CD4-positive, alpha-beta T cell (primary cell): ENCODE data around the gene DNAAF9. TPM values are rescaled to one million over a fixed set of nuclear protein-coding genes. Genes with fewer than 3 reads are reported as not detected.

Source experiments
- ATAC-seq: fragments of 200-7000 bp; cut with Tn5 transposase; one replicate; pipeline ENCODE4 v1.10.0; 2022; ENCODE audit warnings: mild to moderate bottlenecking; ENCODE audit not compliant: poor library complexity
- CTCF ChIA-PET: fragments of 350-600 bp; sonication (Branson Sonifier 250); formaldehyde crosslinking; loops from one replicate; lab custom pipeline; 2021; ENCODE audit warnings: antibody characterized with exemption, inconsistent platforms; lab: Charles Lee
- POLR2A ChIA-PET: fragments of 350-600 bp; sonication (Branson Sonifier 250); formaldehyde crosslinking; loops from one replicate; lab custom pipeline; 2021; ENCODE audit warnings: antibody characterized with exemption, inconsistent platforms; lab: Charles Lee
- DNase-seq, 14 experiments: peaks; one replicate each; pipeline ENCODE4 v3.0.0-alpha.2; 2013 to 2020; ENCODE audit warnings: mixed read lengths in 2 of 14
- H3K27ac ChIP-seq, 2 donors: one replicate each; pipeline versions ENCODE4 v1.5.1 to v1.7.0; 2013; ENCODE audit warnings: low read length in 2 of 2, low read depth in 1 of 2, mild to moderate bottlenecking in 1 of 2
- H3K27me3 ChIP-seq, 2 experiments: 1 replicate in 1 of 2; 2 replicates in 1 of 2; pipeline versions ENCODE4 v1.6.1 to v1.7.0; 2013; ENCODE audit warnings: low read length in 2 of 2, control low read depth in 1 of 2, mild to moderate bottlenecking in 1 of 2, moderate library complexity in 1 of 2; ENCODE audit not compliant: insufficient read depth in 2 of 2, control insufficient read depth in 1 of 2
- H3K36me3 ChIP-seq: one replicate; pipeline ENCODE4 v1.6.1; 2013; ENCODE audit warnings: low read length, control low read depth; ENCODE audit not compliant: insufficient read depth
- H3K4me1 ChIP-seq: one replicate; pipeline ENCODE4 v1.6.1; 2013; ENCODE audit warnings: low read length, control low read depth; ENCODE audit not compliant: insufficient read depth
- H3K4me3 ChIP-seq: one replicate; pipeline ENCODE4 v1.5.1; 2013; ENCODE audit warnings: mild to moderate bottlenecking, low read length, moderate library complexity
- H3K9me3 ChIP-seq, 2 experiments: 1 replicate in 1 of 2; 2 replicates in 1 of 2; pipeline versions ENCODE4 v1.6.1 to v1.7.0; 2013; ENCODE audit warnings: low read length in 2 of 2, mild to moderate bottlenecking in 2 of 2, control low read depth in 1 of 2, moderate library complexity in 1 of 2; ENCODE audit not compliant: control insufficient read depth in 1 of 2, insufficient read depth in 1 of 2
- H3K27ac Mint-ChIP-seq: one replicate; pipeline ENCODE4 v1.8.0; 2020; ENCODE audit warnings: mixed read lengths
- H3K27me3 Mint-ChIP-seq: one replicate; pipeline ENCODE4 v1.8.0; 2021; ENCODE audit warnings: mixed read lengths
- H3K36me3 Mint-ChIP-seq: one replicate; pipeline ENCODE4 v1.8.0; 2021; ENCODE audit warnings: low read depth, mixed read lengths
- H3K4me1 Mint-ChIP-seq: one replicate; pipeline ENCODE4 v1.8.0; 2021; ENCODE audit warnings: low read depth, mixed read lengths
- H3K4me3 Mint-ChIP-seq: one replicate; pipeline ENCODE4 v1.8.0; 2020; ENCODE audit warnings: mild to moderate bottlenecking, mixed read lengths
- H3K9me3 Mint-ChIP-seq: one replicate; pipeline ENCODE4 v1.8.0; 2020; ENCODE audit warnings: mixed read lengths
- intact Hi-C, 2 experiments: fragments of 100-400 bp; cut with DNase I in 1 of 2; cut with micrococcal nuclease in 1 of 2; formaldehyde crosslinking; loops; one replicate each; pipeline versions ENCODE4 v1.15.1 to v1.9.0; 2023 to 2025; cut with DNase I, micrococcal nuclease
- total RNA-seq, 174 experiments: library from RNA in 2 of 174; stranded (reverse) in 2 of 174; gene quantifications; one replicate each; pipeline ENCODE4 v1.2.3 and lab custom pipeline; 2021 to 2026
- TF ChIP-seq, protein P1 (sequence below): fragments of 200-600 bp; IDR thresholded peaks from one replicate; pipeline ENCODE4 v1.8.0; 2022; ENCODE audit warnings: antibody characterized with exemption, mild to moderate bottlenecking

The DNAAF9 gene
- total RNA-seq, 2 experiments from 2014 or later: 3.0 TPM

DNA sequence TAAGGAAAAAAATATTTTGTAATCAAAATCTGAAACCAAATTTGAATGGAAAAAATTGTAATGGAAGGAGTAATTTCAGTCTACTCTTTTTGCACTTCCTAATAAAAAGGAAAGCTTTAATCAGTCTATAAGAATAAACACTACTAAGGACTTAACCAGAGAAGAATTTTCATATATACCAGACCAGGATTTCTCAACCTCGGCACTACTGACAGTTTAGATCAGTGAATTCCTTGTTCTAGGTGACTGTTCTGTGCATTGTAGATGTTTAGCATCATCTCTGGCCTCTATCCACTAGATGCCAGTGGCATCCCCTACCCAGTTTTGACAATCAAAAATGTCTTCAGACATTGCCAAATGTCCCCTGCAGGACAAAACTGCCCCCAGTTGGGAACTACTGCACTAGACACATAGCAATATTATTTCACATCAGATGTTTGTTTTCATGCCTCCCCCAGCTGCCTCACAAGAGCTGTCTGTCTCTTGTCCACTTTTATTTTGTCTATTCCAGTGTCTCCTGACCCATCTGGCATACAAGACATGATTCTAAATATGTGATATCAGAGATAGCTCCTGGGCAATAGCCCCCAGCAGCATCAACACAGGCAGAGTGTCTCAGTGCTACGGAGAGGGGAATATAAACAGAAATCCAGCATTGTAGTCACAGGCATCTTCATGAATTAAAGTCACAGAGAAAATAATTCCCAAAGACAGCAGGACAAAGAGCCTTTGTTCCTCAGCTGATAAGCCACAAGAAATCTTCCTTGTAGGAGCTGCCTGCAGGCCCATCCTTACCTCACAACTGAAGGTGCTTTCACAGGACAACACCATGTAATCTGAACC, 27.0 kb downstream of the DNAAF9 start:
- H3K27me3 Mint-ChIP-seq: no peaks in the 10 kb centered on the region
- TF ChIP-seq, protein P1, sequence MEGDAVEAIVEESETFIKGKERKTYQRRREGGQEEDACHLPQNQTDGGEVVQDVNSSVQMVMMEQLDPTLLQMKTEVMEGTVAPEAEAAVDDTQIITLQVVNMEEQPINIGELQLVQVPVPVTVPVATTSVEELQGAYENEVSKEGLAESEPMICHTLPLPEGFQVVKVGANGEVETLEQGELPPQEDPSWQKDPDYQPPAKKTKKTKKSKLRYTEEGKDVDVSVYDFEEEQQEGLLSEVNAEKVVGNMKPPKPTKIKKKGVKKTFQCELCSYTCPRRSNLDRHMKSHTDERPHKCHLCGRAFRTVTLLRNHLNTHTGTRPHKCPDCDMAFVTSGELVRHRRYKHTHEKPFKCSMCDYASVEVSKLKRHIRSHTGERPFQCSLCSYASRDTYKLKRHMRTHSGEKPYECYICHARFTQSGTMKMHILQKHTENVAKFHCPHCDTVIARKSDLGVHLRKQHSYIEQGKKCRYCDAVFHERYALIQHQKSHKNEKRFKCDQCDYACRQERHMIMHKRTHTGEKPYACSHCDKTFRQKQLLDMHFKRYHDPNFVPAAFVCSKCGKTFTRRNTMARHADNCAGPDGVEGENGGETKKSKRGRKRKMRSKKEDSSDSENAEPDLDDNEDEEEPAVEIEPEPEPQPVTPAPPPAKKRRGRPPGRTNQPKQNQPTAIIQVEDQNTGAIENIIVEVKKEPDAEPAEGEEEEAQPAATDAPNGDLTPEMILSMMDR: no peak
- no peaks in the 10 kb centered on the region for H3K4me1 ChIP-seq
- peaks cover 9% of the 10 kb centered on the region for H3K4me1 Mint-ChIP-seq
- H3K27ac Mint-ChIP-seq: no peak overlapping the region
- intact Hi-C loops: no loop called here
- no peaks in the 10 kb centered on the region for H3K27me3 ChIP-seq
- ChIA-PET CTCF (no interaction called here), POLR2A (no interaction called here)
- DNase-seq (no peak), ATAC-seq (no peak)
- no peak overlapping the region for H3K4me3 ChIP-seq
- peaks cover 38% of the 10 kb centered on the region for H3K36me3 Mint-ChIP-seq
- H3K4me3 Mint-ChIP-seq: no peak overlapping the region
- H3K9me3 ChIP-seq: no peaks in the 10 kb centered on the region
- H3K36me3 ChIP-seq: peaks cover 8% of the 10 kb centered on the region
- H3K27ac ChIP-seq: no peak overlapping the region
- H3K9me3 Mint-ChIP-seq: no peaks in the 10 kb centered on the region

DNA sequence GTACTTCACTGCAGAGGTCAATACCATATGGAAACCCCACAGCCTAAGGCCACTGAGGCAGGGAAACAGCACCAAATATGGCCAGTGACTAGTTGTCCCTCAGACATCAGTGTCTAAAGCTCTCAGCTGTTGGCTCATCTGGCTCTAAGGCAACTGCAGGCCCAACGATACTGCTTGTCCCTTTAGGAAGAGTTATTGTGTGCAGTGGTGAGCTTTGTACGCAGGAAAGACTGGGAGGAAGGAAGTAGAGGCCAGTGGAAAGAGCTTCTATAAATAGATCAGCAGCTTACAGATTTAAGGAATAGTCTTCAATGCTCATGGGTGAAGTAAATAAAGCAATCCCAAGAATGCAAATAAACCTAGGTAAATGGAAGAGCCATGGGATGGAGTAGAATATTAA, 29.3 kb downstream of the DNAAF9 start:
- intact Hi-C loops: no loop called here
- Histone ChIP-seq H3K36me3 (peaks cover 31% of the 10 kb centered on the region), H3K27ac (no peak overlapping the region), H3K4me1 (no peaks in the 10 kb centered on the region), H3K4me3 (no peak overlapping the region), H3K27me3 (no peaks in the 10 kb centered on the region), H3K9me3 (no peaks in the 10 kb centered on the region)
- H3K4me3 Mint-ChIP-seq: no peak overlapping the region
- TF ChIP-seq, protein P1: no peak
- POLR2A ChIA-PET: no interaction called here
- no peaks in the 10 kb centered on the region for H3K27me3 Mint-ChIP-seq
- H3K9me3 Mint-ChIP-seq: no peaks in the 10 kb centered on the region
- CTCF ChIA-PET: no interaction called here
- no peaks in the 10 kb centered on the region for H3K4me1 Mint-ChIP-seq
- ATAC-seq (no peak), DNase-seq (no peak)
- peaks cover 61% of the 10 kb centered on the region for H3K36me3 Mint-ChIP-seq
- H3K27ac Mint-ChIP-seq: no peak overlapping the region

DNA sequence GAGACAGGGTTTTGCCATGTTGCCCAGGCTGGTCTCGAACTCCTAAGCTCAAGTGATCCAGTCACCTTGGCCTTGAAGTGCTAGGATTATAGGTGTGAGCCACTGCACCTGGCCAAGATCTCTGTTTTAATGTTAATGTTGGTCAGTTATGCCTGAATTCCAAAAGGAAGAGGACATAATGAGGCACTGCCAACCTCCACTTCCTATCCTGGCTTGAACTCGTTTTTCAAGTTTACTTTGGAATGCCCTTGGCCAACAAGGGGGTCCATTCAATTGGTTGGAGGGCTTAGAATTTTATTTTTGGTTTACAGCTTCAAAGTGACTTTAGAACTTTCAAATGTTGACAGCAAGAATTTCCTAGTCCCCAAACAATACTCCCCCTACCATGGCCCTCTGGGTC, 29.8 kb downstream of the DNAAF9 start:
- Histone ChIP-seq H3K36me3 (peaks cover 36% of the 10 kb centered on the region), H3K4me3 (no peak overlapping the region), H3K27ac (no peak overlapping the region), H3K9me3 (no peaks in the 10 kb centered on the region), H3K27me3 (no peaks in the 10 kb centered on the region), H3K4me1 (no peaks in the 10 kb centered on the region)
- H3K4me3 Mint-ChIP-seq: no peak overlapping the region
- H3K36me3 Mint-ChIP-seq: peaks cover 65% of the 10 kb centered on the region
- no peaks in the 10 kb centered on the region for H3K4me1 Mint-ChIP-seq
- POLR2A ChIA-PET: no interaction called here
- CTCF ChIA-PET: no interaction called here
- TF ChIP-seq, protein P1: no peak
- intact Hi-C loops: no loop called here
- H3K27ac Mint-ChIP-seq: no peak overlapping the region
- ATAC-seq (no peak), DNase-seq (no peak)
- H3K9me3 Mint-ChIP-seq: no peaks in the 10 kb centered on the region
- H3K27me3 Mint-ChIP-seq: no peaks in the 10 kb centered on the region
